ENCODE results near the gene ELP4.

DNA sequence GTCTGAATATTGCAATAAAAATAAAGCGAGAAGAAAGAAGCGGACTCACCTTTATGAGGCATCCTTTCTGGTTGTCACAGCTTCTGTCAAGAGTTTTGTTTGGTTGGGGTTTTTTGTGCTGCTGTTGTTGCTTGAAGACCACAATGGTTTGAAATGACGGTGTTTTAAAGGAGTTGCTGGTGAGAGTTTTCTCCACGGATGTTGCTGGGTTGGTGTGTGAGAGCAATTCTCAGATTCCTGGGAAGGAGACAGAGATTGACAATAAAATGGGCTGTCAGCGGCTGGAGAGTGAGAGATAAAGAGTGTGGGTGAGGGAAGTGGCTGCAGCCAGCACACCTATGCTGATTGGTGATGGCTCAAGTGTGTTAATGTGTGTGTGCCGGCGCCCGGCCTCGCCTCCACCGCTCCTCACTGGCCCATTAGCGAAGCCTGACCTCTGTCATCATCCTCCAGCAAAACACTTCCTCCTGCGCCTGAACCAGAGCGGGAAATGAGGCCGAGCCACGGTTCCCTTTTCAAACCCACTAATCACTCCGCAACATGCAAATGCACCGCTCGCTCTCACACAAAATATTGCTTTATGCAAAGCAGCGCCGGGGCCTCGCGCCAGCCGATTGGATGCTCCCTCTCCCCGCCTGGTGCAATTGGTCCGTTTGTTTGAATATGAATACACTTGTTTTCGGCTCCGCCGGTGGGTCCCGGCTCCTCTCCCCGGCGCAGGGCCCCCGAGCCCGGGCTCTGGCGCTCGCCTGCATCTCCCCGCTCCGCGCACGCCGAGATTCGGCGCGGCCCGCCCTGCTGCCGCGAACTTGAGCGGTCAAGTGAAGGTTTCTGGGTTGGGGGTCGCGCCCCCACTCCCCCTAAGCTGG, 301.4 kb downstream of the ELP4 start, which contains the start of gene PAX6:
- TF ChIP-seq EZH2 (IDR thresholded peaks at IDR 0.05; ENCODE audit: borderline replicate concordance, insufficient read depth, low read depth, low read length, poor library complexity, severe bottlenecking) (no peak), CTCF (IDR thresholded peaks at IDR 0.05) (no peak)

All from B cell (primary cell).